Thyroid gland (tissue), 4 donors: ENCODE data around the gene CABP4.

ENCODE experiments used
- CTCF ChIP-seq, 6 experiments: fragments of 200-600 bp in 3 of 6; fragments of 450-650 bp in 3 of 6; sonication (generic) in 3 of 6; IDR thresholded peaks; one replicate each; pipeline ENCODE4 v1.5.1; 2016 to 2019; ENCODE audit warnings: antibody characterized with exemption in 6 of 6, mild to moderate bottlenecking in 2 of 6, inconsistent platforms in 1 of 6, moderate library complexity in 1 of 6
- POLR2A ChIP-seq, 2 donors: fragments of 450-650 bp; IDR thresholded peaks; one replicate each; pipeline ENCODE4 v1.6.1; 2017; ENCODE audit warnings: antibody characterized with exemption in 2 of 2, mild to moderate bottlenecking in 2 of 2, moderate library complexity in 1 of 2

DNA sequence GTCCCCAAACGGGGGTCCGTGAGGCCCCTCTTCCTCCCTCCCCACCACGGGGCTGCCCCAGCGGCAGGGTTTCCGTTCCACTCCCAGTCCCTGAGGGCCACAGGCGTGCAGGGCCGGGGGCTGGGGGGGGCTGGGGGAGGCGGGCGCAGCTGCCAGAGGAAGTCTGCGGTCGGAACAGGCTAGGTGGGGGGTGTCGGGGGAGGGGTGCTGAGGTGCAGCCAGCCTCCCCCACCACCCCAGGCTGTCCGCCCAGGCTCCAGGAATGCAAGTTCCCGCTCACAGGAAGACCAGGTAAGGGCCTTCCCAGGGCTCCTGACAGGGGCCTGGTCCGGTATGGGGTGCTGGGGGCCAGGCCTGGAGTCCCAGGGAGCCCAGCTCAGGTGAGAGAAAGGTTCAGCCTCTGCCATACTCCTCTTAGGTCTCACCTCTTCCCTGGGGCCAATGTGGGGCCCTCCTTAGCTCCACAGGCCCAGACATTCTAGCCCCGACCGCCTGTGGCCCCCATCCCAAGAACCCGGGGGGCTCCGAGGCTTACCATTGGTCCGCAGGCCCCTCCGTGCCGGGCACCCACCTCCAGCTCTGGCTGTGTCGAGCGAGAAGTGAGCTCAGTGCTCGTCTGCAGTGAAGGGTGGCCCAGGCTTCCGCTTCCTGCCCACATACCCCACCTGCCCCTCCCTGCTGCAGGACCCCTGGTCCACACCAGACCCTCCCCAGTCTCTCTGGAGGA, 17.9 kb upstream of the CABP4 start, which contains the start of gene PTPRCAP:
- no peak for TF ChIP-seq CTCF (IDR thresholded peaks at IDR 0.05)
- no peak for TF ChIP-seq POLR2A (IDR thresholded peaks at IDR 0.05)
